Hematopoietic multipotent progenitor cell treated with erythropoietin and hydrocortisone succinate and interleukin-3 and kit ligand, for 15 days (in vitro differentiated cells): Measurements from ENCODE around the gene IGF1R.

Source experiments
- DNase-seq: peaks from one replicate; pipeline ENCODE4 v3.0.0-alpha.2; 2015; ENCODE audit warnings: low spot score

Gene IGF1R

DNA sequence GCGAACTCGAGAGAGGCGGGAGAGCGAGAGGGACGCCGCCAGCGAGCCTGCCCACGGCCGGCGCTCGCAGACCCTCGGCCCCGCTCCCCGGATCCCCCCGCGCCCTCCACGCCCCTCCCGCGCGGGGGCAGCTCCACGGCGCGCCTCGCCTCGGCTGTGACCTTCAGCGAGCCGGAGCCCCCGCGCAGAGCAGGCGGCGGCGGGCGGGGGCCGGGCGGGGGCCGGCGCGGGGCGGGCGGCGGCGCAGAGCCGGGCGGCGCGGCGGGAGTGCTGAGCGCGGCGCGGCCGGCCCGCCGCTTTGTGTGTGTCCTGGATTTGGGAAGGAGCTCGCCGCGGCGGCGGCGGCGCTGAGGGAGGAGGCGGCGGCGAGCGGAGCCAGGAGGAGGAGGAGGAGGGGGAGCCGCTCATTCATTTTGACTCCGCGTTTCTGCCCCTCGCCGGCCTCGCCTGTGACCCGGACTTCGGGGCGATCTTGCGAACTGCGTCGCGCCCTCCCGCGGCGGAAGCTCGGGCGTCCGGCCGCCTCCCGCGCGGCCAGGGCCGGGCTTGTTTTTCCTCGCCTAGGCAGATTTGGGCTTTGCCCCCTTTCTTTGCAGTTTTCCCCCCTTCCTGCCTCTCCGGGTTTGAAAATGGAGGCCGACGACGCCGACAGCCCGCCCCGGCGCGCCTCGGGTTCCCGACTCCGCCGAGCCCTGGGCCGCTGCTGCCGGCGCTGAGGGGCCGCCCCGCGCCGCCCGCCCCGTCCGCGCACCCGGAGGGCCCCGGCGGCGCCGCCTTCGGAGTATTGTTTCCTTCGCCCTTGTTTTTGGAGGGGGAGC, 524 bp downstream of the IGF1R start:
- peak; percentile 34 for DNase-seq

DNA sequence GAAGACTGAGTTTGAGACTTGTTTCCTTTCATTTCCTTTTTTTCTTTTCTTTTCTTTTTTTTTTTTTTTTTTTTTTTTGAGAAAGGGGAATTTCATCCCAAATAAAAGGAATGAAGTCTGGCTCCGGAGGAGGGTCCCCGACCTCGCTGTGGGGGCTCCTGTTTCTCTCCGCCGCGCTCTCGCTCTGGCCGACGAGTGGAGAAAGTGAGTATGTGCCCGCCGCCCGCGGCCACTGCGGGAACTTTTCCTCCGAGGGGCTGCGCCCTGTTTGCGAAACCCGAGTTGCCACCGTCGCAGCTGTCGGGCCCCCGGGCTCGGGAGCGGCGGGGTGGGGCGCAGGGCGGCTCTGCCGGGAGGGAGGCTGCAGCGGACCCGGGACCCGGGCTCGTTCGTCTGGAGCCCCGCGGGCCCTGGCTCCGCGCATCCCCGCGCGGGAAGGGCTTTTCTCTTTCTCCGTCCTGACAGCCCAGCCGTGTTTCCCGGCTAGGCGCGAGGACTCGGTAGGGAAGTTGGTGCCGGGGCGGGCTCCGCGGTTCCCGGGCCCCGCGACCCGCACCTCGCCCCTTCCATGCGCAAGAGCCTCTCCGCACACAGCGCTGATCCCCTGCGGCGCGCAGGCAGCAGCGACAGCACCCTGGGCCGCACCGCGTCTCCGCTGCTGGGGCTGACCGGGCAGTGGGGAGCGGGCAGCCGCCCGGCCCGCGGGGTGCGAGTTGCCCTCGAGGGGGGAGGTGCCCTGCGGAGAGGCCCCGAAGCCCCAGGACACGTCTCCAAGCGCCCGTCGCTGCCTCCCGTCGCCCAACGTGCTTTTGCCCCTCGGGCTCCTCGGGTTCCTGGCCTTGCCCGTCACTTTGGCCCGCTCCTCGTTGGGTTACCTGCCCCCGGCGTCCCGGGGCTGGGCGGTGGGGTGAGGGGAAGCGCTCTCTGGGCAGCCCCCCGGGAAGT, 1.4 kb downstream of the IGF1R start:
- peak; percentile 47 for DNase-seq

DNA sequence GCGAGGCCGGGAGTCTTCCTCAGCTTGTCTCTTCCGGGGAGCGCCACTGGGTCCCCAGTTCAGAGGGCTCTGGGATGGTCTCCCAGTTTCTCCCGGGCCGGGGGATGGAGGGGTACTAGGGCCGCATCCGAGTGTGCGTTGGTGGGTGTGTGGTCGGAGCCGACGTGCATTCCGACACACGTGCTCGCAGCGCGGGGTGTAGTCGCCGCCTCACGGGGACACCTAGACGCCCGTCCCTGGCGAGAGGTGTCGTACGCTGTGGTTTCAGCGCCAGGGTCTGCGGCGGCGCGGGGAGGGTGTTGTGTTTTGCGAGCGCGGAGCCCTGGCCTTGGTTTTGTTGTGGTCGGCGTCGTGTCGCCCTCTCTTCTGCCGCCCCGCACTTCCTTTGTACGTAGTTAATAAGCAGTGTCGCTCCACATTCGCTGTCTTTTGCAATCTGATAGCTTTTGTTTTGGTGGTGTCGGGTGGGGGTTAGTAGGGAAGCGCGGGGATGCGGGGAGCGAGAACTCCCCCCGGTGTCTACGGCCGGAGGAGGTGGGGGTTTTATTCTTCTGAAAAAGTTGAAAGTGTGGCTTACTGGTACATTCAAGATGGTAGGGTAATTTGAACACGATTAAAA, 2.2 kb downstream of the IGF1R start:
- peak; percentile 11 for DNase-seq

DNA sequence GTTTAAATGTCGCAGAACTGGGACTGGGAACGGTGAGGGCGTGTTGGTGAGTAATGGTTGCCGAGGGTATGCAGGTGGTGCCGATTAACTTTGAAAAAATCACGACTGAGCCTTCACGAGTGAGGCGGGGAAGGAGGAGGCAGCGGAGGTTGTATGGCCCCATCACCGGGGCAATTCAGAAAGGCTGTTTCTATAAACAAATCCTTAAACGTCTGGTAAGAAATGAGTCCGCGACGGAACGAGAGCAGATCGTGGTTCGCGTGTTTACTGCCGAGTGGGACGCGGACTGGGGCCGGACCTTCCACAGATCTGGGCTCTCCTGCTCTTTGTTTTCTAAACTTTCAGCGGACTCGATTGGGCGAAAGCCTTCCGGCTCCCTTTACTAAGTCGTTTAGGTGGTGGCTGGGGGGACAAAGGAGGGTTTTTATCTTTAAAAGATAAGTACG, 2.7 kb downstream of the IGF1R start:
- peak; percentile 8 for DNase-seq

DNA sequence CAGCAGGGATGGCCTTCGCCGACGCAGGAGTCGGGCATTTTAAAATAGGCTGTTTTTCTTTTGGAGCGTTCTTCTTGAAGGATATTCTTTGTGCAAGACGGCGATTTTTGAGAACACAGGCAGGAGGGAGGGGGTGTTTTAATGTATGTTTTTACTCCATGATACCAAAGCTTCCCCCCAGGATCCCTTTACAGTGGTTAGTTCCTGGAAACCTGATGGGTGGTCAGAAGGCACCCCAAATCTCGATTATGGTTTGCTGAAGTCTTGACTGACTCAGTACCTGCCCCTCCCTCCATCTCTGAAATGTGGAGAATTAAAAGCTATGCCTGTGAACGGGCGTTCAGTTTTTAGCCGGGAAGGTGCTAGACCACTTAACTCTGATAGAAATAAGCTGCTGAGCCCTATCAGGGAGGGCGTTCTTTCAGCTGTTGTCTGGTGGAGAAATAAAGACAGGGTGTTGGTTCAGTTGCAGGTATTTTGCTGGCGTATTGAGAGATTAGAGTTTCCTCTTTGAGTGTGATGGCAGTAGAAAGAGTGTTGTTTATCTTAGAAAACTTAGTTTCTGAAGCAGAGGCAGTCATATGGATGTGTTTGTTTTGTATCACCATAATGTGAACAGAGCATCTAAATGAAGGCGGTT, 3.4 kb downstream of the IGF1R start:
- peak; percentile 13 for DNase-seq

DNA sequence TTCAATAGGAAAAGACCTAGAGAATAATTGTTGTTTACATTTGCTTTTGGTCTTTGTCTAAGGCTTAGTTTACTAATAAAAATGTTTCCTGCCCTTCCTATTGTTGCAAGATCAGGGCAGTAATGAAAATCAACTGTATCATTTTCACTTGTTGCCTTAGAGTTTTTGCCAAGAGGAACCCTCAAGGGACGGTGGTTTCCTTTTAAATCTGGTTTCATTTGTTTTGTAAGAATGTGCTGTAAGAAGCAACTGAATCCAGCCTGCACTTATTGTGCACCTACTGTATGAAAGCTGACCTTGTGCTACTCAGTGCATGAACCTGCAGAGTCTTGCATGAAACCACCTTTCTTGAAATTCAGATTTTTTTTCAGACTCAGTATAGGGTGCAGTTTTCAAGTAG, 5.3 kb downstream of the IGF1R start:
- DNase-seq: no peak

DNA sequence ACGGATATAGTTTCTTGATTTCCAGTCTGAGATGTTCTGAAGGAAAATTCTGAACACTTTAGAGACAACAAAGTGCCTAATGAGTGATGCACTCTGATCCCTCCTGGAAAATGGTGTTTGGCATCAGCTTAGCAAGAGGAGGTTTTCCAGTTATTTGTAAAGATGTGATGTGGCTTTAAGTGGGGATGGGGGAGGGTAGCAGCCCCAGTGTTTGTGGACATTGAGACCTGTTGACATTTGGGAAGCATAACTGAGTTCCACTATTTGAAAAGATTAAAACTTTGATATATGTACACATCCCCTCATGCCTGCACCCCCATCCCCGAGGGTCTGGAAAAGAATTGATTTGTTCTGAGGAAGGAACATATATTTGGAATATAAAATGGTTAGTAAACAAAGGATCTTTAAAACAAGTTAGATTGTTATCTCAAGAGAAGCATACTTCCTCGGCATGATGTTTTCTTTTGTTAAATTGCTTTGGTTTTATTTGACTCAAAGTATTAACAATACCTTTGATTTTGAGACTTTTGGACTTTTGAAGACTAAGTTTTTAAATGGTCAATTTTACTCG, 6.5 kb downstream of the IGF1R start:
- DNase-seq: no peak

DNA sequence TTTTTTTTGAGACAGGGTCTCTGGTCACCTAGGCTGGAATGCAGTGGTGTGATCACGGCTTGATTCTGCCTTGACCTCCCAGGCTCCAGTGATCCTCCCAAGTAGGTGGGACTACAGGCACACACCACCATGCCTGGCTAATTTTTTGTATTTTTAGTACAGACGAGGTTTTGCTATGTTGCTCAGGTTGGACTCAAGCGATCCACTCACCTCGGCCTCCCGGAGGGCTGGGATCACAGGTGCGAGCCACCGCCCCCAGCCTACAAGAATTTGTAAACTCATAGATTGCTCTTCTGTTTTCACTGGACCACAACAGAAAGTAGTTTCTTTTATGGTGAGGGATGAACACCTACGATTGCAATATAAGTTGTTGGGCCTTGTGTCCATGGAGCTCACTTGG, 7.4 kb downstream of the IGF1R start:
- DNase-seq: no peak

DNA sequence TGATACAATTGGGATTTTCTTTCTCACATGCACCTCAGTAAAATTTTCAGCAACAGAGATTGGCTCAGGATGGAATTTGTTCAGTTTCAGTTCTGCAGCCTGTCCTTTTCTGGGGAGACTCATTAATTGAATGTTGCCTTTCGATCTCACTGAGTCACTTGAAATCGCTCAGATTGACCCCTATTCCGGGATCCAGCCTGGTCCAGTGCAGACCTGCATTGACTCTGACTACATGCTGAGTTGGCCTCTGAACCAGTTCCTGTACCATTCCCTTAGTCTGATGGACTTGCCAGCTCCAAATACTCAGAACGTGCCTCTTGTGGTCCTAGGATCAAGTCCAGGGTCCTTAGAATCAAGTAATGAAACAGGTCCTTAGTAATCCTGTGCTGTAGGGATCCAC, 9.4 kb downstream of the IGF1R start:
- no peak for DNase-seq

DNA sequence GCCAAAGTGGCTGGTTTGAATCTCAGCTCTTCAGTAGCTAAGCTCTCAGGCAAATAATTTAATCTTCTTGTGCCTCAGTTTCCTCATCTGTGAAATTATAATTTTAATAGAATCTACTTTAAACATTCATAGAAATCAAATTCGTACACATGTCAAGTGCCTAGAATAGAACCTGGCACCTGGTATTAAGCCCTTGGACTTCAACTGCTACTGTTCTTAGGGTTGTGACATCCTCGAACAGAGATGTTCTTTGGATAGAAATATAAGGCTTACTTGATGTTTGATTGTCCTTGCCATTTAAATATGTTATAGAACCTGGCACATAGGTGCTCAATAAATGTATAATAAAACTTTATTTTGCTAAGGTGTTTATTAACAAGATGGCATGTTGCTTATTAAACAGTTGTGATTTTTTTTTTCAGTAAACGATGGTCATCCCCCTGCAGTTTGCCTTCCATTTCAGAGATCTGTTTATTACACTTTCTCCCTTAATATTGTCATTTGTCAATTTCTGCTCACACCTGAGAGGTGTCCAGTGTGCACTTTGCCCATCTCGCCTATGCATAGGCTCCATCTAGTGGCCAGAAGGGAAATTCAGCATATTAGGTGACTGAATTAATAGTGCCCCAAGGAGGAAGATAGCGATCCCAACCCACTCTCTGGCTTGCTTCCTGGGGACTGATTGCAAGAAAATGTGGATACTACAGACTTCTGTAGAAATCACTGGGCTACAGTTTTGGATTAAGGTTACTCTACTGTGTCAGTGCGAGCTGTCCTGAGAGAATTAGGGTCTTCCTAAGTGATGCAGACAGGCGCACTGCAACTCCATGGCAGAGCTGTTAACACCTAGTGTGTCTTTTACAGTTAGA, 10.7 kb downstream of the IGF1R start:
- peak; percentile 74 for DNase-seq

DNA sequence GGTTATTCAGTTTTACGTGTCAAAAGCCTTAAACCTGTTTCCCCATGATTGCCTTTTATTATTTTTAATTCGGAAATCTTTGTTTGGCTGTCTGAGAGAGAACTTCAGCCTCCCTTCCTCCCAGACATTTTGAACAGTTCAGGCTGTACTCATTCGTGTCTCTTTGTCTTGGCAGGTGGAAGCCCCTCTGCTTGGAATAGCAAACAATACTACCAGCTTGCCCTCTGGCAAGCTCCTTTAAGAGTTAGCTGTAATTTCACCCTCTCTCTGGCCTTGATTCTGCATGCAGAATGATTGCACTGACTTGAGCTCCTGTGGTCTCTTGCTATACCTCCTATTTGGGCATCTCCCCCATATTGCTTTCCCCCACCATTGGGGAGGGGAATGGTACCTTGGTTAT, 11.7 kb downstream of the IGF1R start:
- DNase-seq: no peak

DNA sequence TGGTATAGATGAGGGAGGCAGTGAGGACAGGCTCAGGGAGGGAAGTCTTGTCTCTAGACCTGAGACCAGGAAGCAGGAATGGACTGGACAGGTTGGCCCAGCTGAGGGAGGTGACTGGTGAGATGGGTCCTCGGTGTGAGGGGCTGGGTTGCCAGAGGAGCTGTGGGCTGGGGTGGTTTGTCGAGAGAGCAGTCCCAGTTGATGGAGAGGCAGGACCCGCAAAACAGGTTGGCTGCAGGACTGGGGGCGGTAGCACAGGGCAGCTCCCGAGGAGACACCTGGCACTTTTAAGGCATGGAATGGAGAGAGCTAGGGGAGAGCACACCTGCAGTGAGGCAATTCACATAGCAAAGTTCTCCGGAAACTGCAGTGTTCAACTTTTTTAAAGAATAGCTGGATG, 14.7 kb downstream of the IGF1R start:
- no peak for DNase-seq

DNA sequence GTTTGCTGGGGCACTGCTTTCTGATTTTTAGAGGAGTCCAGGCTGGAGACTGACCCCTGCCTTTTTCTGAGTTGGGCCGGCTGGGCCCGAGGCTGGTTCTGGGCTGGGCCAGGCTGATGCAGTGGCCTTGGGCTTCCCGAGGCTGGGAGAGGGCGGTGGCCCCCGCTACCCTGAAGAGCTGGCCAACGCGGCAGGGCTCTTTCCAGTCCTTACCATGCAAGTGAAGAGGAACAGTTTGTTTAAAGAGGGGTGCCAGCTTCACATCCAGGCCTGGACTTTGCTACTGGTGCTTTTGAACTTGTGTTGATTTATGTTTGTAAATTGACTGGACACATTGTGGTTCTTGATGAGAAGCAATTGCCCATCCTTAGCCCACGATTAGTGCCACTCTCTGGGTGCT, 15.3 kb downstream of the IGF1R start:
- DNase-seq: no peak

DNA sequence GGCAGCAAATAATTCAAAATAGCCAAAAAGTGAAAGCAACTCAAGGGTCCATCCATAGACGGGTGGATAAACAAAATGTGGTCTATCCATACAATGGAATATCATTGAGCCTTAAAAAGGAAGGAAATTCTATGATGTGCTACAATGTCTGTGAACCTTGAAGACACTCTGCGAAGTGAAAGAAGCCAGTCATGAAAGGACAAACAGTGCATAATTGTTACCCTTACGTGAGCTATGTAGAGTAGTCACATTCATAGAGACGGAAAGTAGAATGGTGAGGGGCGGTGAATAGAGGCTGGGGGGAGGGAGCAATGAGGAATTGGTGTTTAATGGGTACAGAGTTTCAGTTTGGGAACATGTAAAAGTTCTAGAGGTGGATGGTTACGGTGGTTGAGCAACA, 18.1 kb downstream of the IGF1R start:
- DNase-seq: no peak

DNA sequence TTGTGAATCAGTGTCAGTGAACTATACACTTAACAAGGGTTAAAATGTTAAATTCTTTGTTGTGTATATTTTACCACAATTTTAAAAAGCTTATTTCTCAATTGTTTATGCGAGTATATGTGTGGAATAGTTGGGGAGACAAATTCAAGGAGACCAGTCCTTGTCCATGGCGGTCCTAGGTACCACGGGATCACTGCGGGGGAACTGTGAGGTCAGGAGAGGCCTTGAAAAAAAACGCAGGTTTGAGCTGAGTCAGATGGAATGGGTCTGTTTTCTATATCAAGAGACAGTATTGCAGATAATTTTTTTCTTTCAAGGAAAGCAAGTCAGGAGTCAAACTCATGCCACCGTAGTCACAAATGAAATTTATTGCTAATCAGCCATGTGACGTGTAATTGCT, 18.5 kb downstream of the IGF1R start:
- no peak for DNase-seq

DNA sequence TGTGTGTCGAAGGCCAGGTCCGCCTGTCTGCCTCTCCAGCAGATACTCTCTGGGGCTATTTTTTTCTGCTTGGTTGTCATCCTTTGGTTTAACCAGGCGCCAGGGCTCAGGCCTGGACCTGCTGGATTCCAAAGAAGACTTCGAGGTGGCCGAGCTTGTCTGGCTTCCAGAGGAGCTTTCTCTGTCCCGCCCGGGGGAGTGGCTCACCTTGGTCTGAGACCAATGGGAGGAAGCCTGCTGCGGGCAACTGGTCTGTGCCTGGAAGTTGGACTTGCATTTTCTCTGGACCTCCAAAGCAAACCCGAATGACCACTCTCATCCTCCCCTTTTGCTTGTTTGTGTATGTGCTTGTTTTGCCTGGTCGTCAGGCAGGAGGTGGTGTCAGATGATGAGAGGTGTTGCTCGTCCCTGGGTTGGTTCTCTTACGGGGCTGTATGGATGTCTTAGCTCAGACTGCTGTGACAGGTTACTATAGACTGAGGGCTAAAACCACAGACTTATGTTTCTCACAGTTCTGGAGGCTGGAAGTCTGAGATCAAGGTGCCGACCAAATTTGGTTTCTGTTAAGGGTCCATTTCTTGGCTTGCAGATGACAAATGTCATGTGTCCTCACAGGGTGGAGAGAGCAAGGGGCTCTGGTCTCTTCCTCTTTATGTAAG, 19.3 kb downstream of the IGF1R start:
- DNase-seq: no peak

DNA sequence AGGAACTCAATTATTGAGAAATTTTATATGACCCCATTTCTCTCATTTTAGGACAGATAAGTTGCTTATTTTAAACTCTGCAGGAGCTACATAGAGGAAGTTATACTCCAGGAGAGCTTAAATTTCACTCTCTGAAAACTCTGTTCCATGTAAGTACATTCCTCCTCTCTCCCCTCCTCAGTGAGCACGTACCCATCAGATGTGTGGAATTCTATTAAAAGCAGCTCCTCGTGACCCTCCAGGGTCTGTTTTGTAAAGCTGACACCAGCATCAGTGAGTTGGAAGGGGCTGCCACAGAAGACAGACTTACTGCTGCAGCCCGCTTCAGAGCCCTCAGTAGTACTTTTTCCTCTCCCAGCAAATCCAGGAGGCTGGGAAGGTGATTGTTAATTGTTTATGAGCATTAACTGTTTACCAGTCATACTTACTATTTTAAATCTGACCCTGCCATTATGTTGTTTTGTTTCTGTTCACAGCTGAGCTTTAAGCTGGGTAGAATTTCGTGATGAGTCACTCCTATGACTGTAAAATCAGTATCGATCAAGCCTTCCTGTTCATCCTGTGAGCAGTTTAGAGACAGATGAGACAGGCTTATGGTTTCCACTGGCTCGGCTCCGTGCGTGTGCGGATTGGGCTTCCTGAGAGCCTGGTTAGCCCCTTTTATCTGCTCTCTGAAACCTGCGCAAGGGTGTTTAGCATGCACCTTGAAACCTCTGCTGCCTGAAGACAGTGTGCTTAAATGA, 20.4 kb downstream of the IGF1R start:
- DNase-seq: no peak

DNA sequence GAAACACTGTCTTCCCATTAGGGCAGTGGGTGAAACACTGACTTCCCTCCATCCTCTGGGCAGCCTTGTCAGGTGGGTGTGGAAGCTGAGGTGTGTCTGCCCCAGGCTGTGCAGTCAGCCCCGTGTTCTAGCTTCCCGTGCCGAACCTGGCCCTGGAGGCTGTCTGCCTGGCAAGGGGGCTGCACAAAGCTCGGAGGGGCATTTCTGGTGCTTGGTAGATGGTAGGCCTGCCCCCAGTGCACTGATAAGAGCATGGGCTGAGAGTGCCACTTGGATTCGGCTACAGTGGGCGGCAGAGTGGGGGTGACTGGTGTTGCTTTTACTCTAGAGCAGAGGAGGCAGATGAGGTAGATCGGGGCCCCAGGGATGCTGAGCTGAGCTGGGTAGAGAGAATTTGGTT, 21.3 kb downstream of the IGF1R start:
- no peak for DNase-seq
